Endothelial cell of umbilical vein (primary cell): ENCODE results near the gene CACNA2D3. TPM values are rescaled to one million over a fixed set of nuclear protein-coding genes. Genes with fewer than 3 reads are reported as not detected.

Experiments used
- BruUV-seq: library from RNA; stranded (reverse); fragments of 400-500 nt; replicated peaks from 2 replicates; lab custom pipeline; 2021; lab: Mats Ljungman, UMichigan
- CTCF ChIA-PET: fragments of 300-600, 350-600 bp; sonication (Branson Sonifier 250); formaldehyde crosslinking; loops from one replicate; lab custom pipeline; 2021; ENCODE audit warnings: antibody characterized with exemption, inconsistent platforms; lab: Charles Lee
- POLR2A ChIA-PET: fragments of 300-600, 350-600 bp; sonication (Branson Sonifier 250); formaldehyde crosslinking; loops from one replicate; lab custom pipeline; 2021; ENCODE audit warnings: antibody characterized with exemption, inconsistent platforms; lab: Charles Lee
- DNase-seq: peaks from one replicate; pipeline ENCODE4 v3.0.0-alpha.2; 2011; ENCODE audit warnings: low read depth, low spot score
- FAIRE-seq: peaks from 2 replicates; lab custom pipeline; 2011; peaks lifted over from hg19 to GRCh38; lab: Jason Lieb, UNC
- H2AFZ ChIP-seq: 2 replicates; pipeline ENCODE4 v1.6.0; 2012; ENCODE audit warnings: low read depth, low read length, control low read depth, inconsistent platforms
- H3K27ac ChIP-seq: 2 replicates; pipeline ENCODE4 v1.5.1; 2011; ENCODE audit warnings: low read depth, mild to moderate bottlenecking, control low read depth, low read length, moderate library complexity; ENCODE audit not compliant: insufficient read depth
- H3K27me3 ChIP-seq, 2 experiments: 2 replicates each; pipeline versions ENCODE4 v1.6.0 to v1.6.1; 2011; ENCODE audit warnings: low read length in 2 of 2, mixed read lengths in 1 of 2; ENCODE audit not compliant: control insufficient read depth in 2 of 2, insufficient read depth in 2 of 2
- H3K36me3 ChIP-seq, 2 experiments: 2 replicates in 1 of 2; 3 replicates in 1 of 2; pipeline ENCODE4 v1.5.1; 2011; ENCODE audit warnings: low read length in 2 of 2, mild to moderate bottlenecking in 1 of 2, moderate library complexity in 1 of 2; ENCODE audit not compliant: control insufficient read depth in 2 of 2, insufficient read depth in 2 of 2; ENCODE audit errors: extremely low read depth in 1 of 2
- H3K4me1 ChIP-seq: 3 replicates; pipeline ENCODE4 v1.5.1; 2011; ENCODE audit warnings: mild to moderate bottlenecking, low read length; ENCODE audit not compliant: control insufficient read depth, insufficient read depth; ENCODE audit errors: extremely low read depth
- H3K4me2 ChIP-seq: 2 replicates; pipeline ENCODE4 v1.6.1; 2011; ENCODE audit warnings: low read length, control low read depth, mixed read lengths; ENCODE audit not compliant: insufficient read depth
- H3K4me3 ChIP-seq, 3 experiments: fragments of 200-600 bp in 1 of 3; sonication (generic), shearing (Covaris generic) in 1 of 3; replicated peaks in 1 of 3; 2 replicates each; pipeline ENCODE4 v1.5.1; 2011 to 2016; ENCODE audit warnings: control low read depth in 3 of 3, low read length in 3 of 3, mild to moderate bottlenecking in 2 of 3, inconsistent platforms in 1 of 3, low read depth in 1 of 3, moderate library complexity in 1 of 3; ENCODE audit not compliant: insufficient read depth in 1 of 3
- H3K79me2 ChIP-seq: 2 replicates; pipeline ENCODE4 v1.6.0; 2012; ENCODE audit warnings: low read length, inconsistent platforms; ENCODE audit not compliant: control insufficient read depth, insufficient read depth
- H3K9ac ChIP-seq: replicated peaks from 2 replicates; pipeline ENCODE3; 2011; ENCODE audit warnings: low read length, control low read depth; ENCODE audit not compliant: insufficient read depth; ENCODE audit errors: extremely low read depth
- H3K9me1 ChIP-seq: replicated peaks from 3 replicates; pipeline ENCODE4 v1.6.0; 2011; ENCODE audit warnings: mild to moderate bottlenecking, low read length; ENCODE audit not compliant: control insufficient read depth, insufficient read depth; ENCODE audit errors: extremely low read depth
- H3K9me3 ChIP-seq: replicated peaks from 2 replicates; pipeline ENCODE4 v1.5.1; 2012; ENCODE audit warnings: low read length, inconsistent platforms; ENCODE audit not compliant: control insufficient read depth, insufficient read depth
- H4K20me1 ChIP-seq: replicated peaks from 2 replicates; pipeline ENCODE3; 2011; ENCODE audit warnings: mild to moderate bottlenecking, low read length; ENCODE audit not compliant: control insufficient read depth, insufficient read depth; ENCODE audit errors: extremely low read depth
- CTCF ChIP-seq, 2 donors: IDR thresholded peaks; 1 replicate in 1 of 2; 2 replicates in 1 of 2; pipeline ENCODE4 v1.5.1; 2011; ENCODE audit warnings: low read length in 2 of 2, mild to moderate bottlenecking in 2 of 2, moderate library complexity in 2 of 2, control low read depth in 1 of 2, inconsistent platforms in 1 of 2, low read depth in 1 of 2; ENCODE audit not compliant: insufficient read depth in 1 of 2; ENCODE audit errors: extremely low read depth in 1 of 2
- EZH2 ChIP-seq: IDR thresholded peaks from 2 replicates; pipeline ENCODE4 v1.6.1; 2012; ENCODE audit warnings: borderline replicate concordance, low read depth, mild to moderate bottlenecking, moderate library complexity, low read length, inconsistent platforms; ENCODE audit not compliant: severe bottlenecking
- FOS ChIP-seq: IDR thresholded peaks from 2 replicates; pipeline ENCODE4 v1.6.1; 2011; ENCODE audit warnings: mild to moderate bottlenecking, low read length, moderate library complexity, borderline replicate concordance; ENCODE audit not compliant: insufficient read depth
- GATA2 ChIP-seq: IDR thresholded peaks from 2 replicates; pipeline ENCODE4 v1.7.0; 2011; ENCODE audit warnings: low read depth, mild to moderate bottlenecking, moderate library complexity, mixed read lengths, low read length; ENCODE audit not compliant: insufficient read length, insufficient read depth
- JUN ChIP-seq: IDR thresholded peaks from 2 replicates; pipeline ENCODE4 v1.6.1; 2011; ENCODE audit warnings: borderline replicate concordance, low read depth; ENCODE audit not compliant: insufficient read length, insufficient read depth
- MAX ChIP-seq: IDR thresholded peaks from 2 replicates; pipeline ENCODE4 v1.6.1; 2011; ENCODE audit not compliant: insufficient read depth, insufficient read length
- MYC ChIP-seq: IDR thresholded peaks from one replicate; pipeline ENCODE4 v1.6.1; 2011; ENCODE audit warnings: mild to moderate bottlenecking, low read depth, low read length
- POLR2A ChIP-seq: IDR thresholded peaks from 2 replicates; pipeline ENCODE4 v1.6.1; 2012; ENCODE audit warnings: low read depth, mild to moderate bottlenecking, control low read depth, low read length
- POLR2AphosphoS5 ChIP-seq: IDR thresholded peaks from 2 replicates; pipeline ENCODE4 v1.6.1; 2012; ENCODE audit warnings: low read depth, mild to moderate bottlenecking, control low read depth, low read length, moderate library complexity; ENCODE audit not compliant: insufficient read depth
- dilution Hi-C: fragments of 300-500 bp; cut with MboI; formaldehyde crosslinking; loops from one replicate; pipeline ENCODE4 v1.15.0; 2019; ENCODE audit warnings: low sequenced_read_pairs; ENCODE audit not compliant: extremely low pct_ligation_motif_present
- intact Hi-C: fragments of 100-400 bp; cut with micrococcal nuclease; formaldehyde crosslinking; loops from one replicate; pipeline ENCODE4 v1.10.0; 2022
- polyA plus RNA-seq, 4 experiments: library from polyadenylated mRNA; depleted of rRNA in 3 of 4; stranded (reverse) in 3 of 4; unstranded in 1 of 4; fragments of >200 nt; gene quantifications; 2 replicates each; pipeline versions ENCODE4 v1.2.1 to v1.2.3, GENCODE V29; 2011 to 2012; ENCODE audit warnings: missing spikeins in 1 of 4
- total RNA-seq: library from RNA; stranded (reverse); gene quantifications from 2 replicates; pipeline ENCODE4 v1.2.3, GENCODE V29; 2021

The CACNA2D3 gene
- total and polyA plus RNA-seq, 2 donors (not counting 3 experiments of a cell fraction or from before 2014, with no cell fraction given): not detected

GRCh38 chr3:54251705-54252104 lies 129.4 kb downstream of the CACNA2D3 start:
- BruUV-seq: no TSS peak
- dilution Hi-C loops: no loop called here
- H3K4me1 ChIP-seq: no peaks in the 10 kb centered on the region
- no peak overlapping the region for H3K9ac ChIP-seq
- H3K4me3 ChIP-seq: no peak overlapping the region
- H2AFZ ChIP-seq: no peak overlapping the region
- no peaks in the 10 kb centered on the region for H3K9me1 ChIP-seq
- TF ChIP-seq JUN: no peak
- TF ChIP-seq CTCF (IDR thresholded peaks at IDR 0.05; ENCODE audit: extremely low read depth in 1 of 2, insufficient read depth in 1 of 2, low read depth in 1 of 2, low read length in 2 of 2): no peak
- no peak for TF ChIP-seq FOS
- TF ChIP-seq MAX: no peak
- TF ChIP-seq POLR2AphosphoS5: no peak
- TF ChIP-seq EZH2: no peak
- TF ChIP-seq MYC: no peak
- no peak for TF ChIP-seq GATA2
- TF ChIP-seq POLR2A: no peak
- intact Hi-C loops: no loop called here
- H3K36me3 ChIP-seq: no peaks in the 10 kb centered on the region
- CTCF ChIA-PET: no interaction called here
- H3K27ac ChIP-seq: no peak overlapping the region
- H3K79me2 ChIP-seq: no peaks in the 10 kb centered on the region
- H3K9me3 ChIP-seq: peaks cover 4% of the 10 kb centered on the region
- H4K20me1 ChIP-seq: no peaks in the 10 kb centered on the region
- no peak overlapping the region for H3K4me2 ChIP-seq
- no peaks in the 10 kb centered on the region for H3K27me3 ChIP-seq
- DNase-seq (no peak), FAIRE-seq (no peak)
- POLR2A ChIA-PET: no interaction called here
